ENCODE data around the gene MLLT10. TPM values are rescaled to one million over a fixed set of nuclear protein-coding genes. Genes with fewer than 3 reads are reported as not detected.
"Not testable (repeated sequence)": the region's sequence is repeated elsewhere in the genome, so short reads cannot be mapped to it uniquely, and the experiment has no call there.

MLLT10 gene
- total RNA-seq, 1 donor from 2014 or later = 32.3 TPM

- no peaks in the 10 kb centered on the region for H3K36me3 ChIP-seq (ENCODE audit: control insufficient read depth, insufficient read depth, low read length)
- no peaks in the 10 kb centered on the region for H3K27me3 ChIP-seq (ENCODE audit: control insufficient read depth, insufficient read depth, low read length)
- H3K4me3 ChIP-seq (ENCODE audit: low read depth, low read length) = no peak overlapping the region
- TF ChIP-seq CTCF (IDR thresholded peaks at IDR 0.05; ENCODE audit: insufficient read depth, low read length, poor library complexity, severe bottlenecking) = no peak
- DNase-seq (ENCODE audit: low read depth) = no peak
Observed at GRCh38 chr10:21572578-21572977, 38.5 kb downstream of the MLLT10 start.

- not testable (repeated sequence) for H3K27me3 ChIP-seq (ENCODE audit: control insufficient read depth, insufficient read depth, low read length); H3K4me3 ChIP-seq (ENCODE audit: low read depth, low read length); DNase-seq (ENCODE audit: low read depth); H3K36me3 ChIP-seq (ENCODE audit: control insufficient read depth, insufficient read depth, low read length)
Observed at GRCh38 chr10:21574514-21574913, 40.5 kb downstream of the MLLT10 start.

- Histone ChIP-seq H3K4me3 (ENCODE audit: low read depth, low read length) (no peak overlapping the region), H3K27me3 (ENCODE audit: control insufficient read depth, insufficient read depth, low read length) (no peaks in the 10 kb centered on the region), H3K36me3 (ENCODE audit: control insufficient read depth, insufficient read depth, low read length) (no peaks in the 10 kb centered on the region)
- no peak for DNase-seq (ENCODE audit: low read depth)
- no peak for TF ChIP-seq CTCF (IDR thresholded peaks at IDR 0.05; ENCODE audit: insufficient read depth, low read length, poor library complexity, severe bottlenecking)
Observed at GRCh38 chr10:21579291-21579690, 45.3 kb downstream of the MLLT10 start.

GRCh38 chr10:21581421-21581834 lies 47.4 kb downstream of the MLLT10 start:
- H3K27me3 ChIP-seq (ENCODE audit: control insufficient read depth, insufficient read depth, low read length); H3K4me3 ChIP-seq (ENCODE audit: low read depth, low read length); H3K36me3 ChIP-seq (ENCODE audit: control insufficient read depth, insufficient read depth, low read length): not testable (repeated sequence)
- peak; percentile 23 for DNase-seq (ENCODE audit: low read depth)

- Histone ChIP-seq H3K27me3 (ENCODE audit: control insufficient read depth, insufficient read depth, low read length) (no peaks in the 10 kb centered on the region), H3K36me3 (ENCODE audit: control insufficient read depth, insufficient read depth, low read length) (no peaks in the 10 kb centered on the region), H3K4me3 (ENCODE audit: low read depth, low read length) (no peak overlapping the region)
- no peak for TF ChIP-seq CTCF (IDR thresholded peaks at IDR 0.05; ENCODE audit: insufficient read depth, low read length, poor library complexity, severe bottlenecking)
- DNase-seq (ENCODE audit: low read depth) = no peak
Observed at GRCh38 chr10:21584834-21585530, 51.0 kb downstream of the MLLT10 start.

GRCh38 chr10:21587391-21587790 lies 53.4 kb downstream of the MLLT10 start:
- DNase-seq (ENCODE audit: low read depth) = no peak
- Histone ChIP-seq H3K36me3 (ENCODE audit: control insufficient read depth, insufficient read depth, low read length) (no peaks in the 10 kb centered on the region), H3K4me3 (ENCODE audit: low read depth, low read length) (no peak overlapping the region), H3K27me3 (ENCODE audit: control insufficient read depth, insufficient read depth, low read length) (no peaks in the 10 kb centered on the region)
- TF ChIP-seq CTCF (IDR thresholded peaks at IDR 0.05; ENCODE audit: insufficient read depth, low read length, poor library complexity, severe bottlenecking) = no peak

- H3K4me3 ChIP-seq (ENCODE audit: low read depth, low read length); H3K27me3 ChIP-seq (ENCODE audit: control insufficient read depth, insufficient read depth, low read length); H3K36me3 ChIP-seq (ENCODE audit: control insufficient read depth, insufficient read depth, low read length); DNase-seq (ENCODE audit: low read depth): not testable (repeated sequence)
Observed at GRCh38 chr10:21588159-21588558, 54.1 kb downstream of the MLLT10 start.
